Parathyroid adenoma (tissue), 2 donors: ENCODE results near the gene PTPRD.

Source experiments
- H2AFZ ChIP-seq: fragments of 300-600 bp; sonication (generic); one replicate; pipeline ENCODE4 v1.7.0; 2017; ENCODE audit warnings: antibody characterized with exemption, mild to moderate bottlenecking
- H3K27ac ChIP-seq: fragments of 300-600 bp; sonication (generic); one replicate; pipeline ENCODE4 v1.7.0; 2017
- H3K27me3 ChIP-seq: fragments of 300-600 bp; sonication (generic); one replicate; pipeline ENCODE4 v1.7.0; 2017; ENCODE audit warnings: low read length; ENCODE audit not compliant: control insufficient read depth, insufficient read depth
- H3K36me3 ChIP-seq: fragments of 300-600 bp; sonication (generic); one replicate; pipeline ENCODE4 v1.7.0; 2017; ENCODE audit warnings: low read length; ENCODE audit not compliant: control insufficient read depth, insufficient read depth
- H3K4me1 ChIP-seq: fragments of 300-600 bp; sonication (generic); one replicate; pipeline ENCODE4 v1.7.0; 2017; ENCODE audit warnings: control low read depth
- H3K4me2 ChIP-seq: fragments of 300-600 bp; sonication (generic); one replicate; pipeline ENCODE4 v1.7.0; 2017; ENCODE audit warnings: low read length
- H3K4me3 ChIP-seq: fragments of 300-600 bp; sonication (generic); one replicate; pipeline ENCODE4 v1.7.0; 2017; ENCODE audit warnings: low read depth, low read length
- H3K79me2 ChIP-seq: fragments of 300-600 bp; sonication (generic); one replicate; pipeline ENCODE4 v1.7.0; 2017; ENCODE audit warnings: control low read depth
- H3K9ac ChIP-seq: fragments of 300-600 bp; sonication (generic); one replicate; pipeline ENCODE4 v1.7.0; 2017; ENCODE audit warnings: mild to moderate bottlenecking
- H3K9me3 ChIP-seq: fragments of 300-600 bp; sonication (generic); one replicate; pipeline ENCODE4 v1.7.0; 2017; ENCODE audit warnings: low read length; ENCODE audit not compliant: control insufficient read depth
- TF ChIP-seq, protein P1 (sequence below): fragments of 300-600 bp; sonication (generic); IDR thresholded peaks from one replicate; pipeline ENCODE4 v1.7.0; 2017; ENCODE audit warnings: antibody characterized with exemption, mild to moderate bottlenecking
- donor health status: primary hyperparathyroidism.

PTPRD gene

DNA sequence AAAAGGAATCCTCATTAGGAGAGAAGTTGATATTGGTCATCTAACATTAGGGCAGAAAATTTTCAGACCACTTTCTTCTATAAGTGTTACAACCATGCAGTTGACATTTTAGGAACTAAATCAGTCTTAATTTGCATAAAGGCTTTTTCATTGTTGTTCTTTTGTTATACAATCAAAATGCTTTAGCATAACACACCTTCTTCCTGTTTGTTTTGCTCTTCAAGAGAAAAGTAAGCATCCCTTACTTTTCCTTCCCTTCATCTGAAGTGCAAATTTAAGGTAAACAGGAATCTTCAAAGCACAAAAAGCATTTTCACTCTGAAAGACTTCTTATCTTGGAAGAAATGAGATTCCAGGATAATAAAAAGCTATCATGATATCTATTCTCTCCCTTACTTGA is 273.6 kb downstream of the PTPRD start:
- TF ChIP-seq, protein P1, sequence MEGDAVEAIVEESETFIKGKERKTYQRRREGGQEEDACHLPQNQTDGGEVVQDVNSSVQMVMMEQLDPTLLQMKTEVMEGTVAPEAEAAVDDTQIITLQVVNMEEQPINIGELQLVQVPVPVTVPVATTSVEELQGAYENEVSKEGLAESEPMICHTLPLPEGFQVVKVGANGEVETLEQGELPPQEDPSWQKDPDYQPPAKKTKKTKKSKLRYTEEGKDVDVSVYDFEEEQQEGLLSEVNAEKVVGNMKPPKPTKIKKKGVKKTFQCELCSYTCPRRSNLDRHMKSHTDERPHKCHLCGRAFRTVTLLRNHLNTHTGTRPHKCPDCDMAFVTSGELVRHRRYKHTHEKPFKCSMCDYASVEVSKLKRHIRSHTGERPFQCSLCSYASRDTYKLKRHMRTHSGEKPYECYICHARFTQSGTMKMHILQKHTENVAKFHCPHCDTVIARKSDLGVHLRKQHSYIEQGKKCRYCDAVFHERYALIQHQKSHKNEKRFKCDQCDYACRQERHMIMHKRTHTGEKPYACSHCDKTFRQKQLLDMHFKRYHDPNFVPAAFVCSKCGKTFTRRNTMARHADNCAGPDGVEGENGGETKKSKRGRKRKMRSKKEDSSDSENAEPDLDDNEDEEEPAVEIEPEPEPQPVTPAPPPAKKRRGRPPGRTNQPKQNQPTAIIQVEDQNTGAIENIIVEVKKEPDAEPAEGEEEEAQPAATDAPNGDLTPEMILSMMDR: no peak
- no peak overlapping the region for H3K27ac ChIP-seq
- no peaks in the 10 kb centered on the region for H3K4me1 ChIP-seq
- H3K9ac ChIP-seq: no peak overlapping the region
- H2AFZ ChIP-seq: no peak overlapping the region
- no peaks in the 10 kb centered on the region for H3K79me2 ChIP-seq
- H3K27me3 ChIP-seq: no peaks in the 10 kb centered on the region
- no peak overlapping the region for H3K4me2 ChIP-seq
- H3K9me3 ChIP-seq: no peaks in the 10 kb centered on the region
- no peaks in the 10 kb centered on the region for H3K36me3 ChIP-seq
- no peak overlapping the region for H3K4me3 ChIP-seq

DNA sequence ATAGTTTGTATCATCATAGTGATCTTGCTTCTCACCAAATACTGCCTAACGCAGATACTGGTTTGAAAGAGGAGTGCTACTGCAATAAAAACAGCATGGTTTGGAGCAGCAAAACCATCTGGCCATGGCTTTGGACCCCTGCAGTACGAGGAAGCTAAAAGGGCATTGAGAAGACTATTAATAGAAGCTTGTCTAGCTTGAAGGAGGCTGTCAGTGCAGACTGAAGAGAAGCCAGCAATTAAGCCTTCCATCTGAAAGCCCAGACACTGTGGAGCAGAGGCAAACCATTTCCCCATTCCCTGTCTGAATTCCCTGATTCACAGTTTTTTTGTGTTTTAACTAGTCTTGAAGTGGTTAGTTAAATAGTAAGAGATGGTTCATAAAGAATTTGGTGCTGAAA is 281.6 kb downstream of the PTPRD start:
- H3K27ac ChIP-seq: no peak overlapping the region
- H3K4me3 ChIP-seq: no peak overlapping the region
- H2AFZ ChIP-seq: no peak overlapping the region
- TF ChIP-seq, protein P1: no peak
- H3K36me3 ChIP-seq: no peaks in the 10 kb centered on the region
- H3K4me2 ChIP-seq: no peak overlapping the region
- no peak overlapping the region for H3K9ac ChIP-seq
- H3K27me3 ChIP-seq: no peaks in the 10 kb centered on the region
- no peaks in the 10 kb centered on the region for H3K9me3 ChIP-seq
- no peaks in the 10 kb centered on the region for H3K79me2 ChIP-seq
- H3K4me1 ChIP-seq: no peaks in the 10 kb centered on the region

DNA sequence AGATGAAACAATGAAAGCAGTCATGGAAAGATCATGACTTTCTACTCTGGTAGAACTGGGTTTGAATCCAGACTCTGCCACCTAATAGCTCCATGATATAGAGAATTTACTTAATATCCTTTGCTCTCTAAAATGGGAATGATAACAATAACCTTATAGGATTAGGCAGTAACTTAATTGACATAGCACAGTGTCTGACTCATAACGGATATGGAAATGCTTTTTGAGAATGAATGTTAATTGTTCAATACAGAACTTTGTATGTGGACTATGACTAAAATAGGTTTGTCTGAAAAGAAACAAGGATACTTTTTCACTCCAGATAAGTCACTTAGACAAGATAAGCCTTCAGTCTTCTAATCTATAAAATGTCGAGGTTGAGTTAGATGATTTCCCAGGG is 330.7 kb downstream of the PTPRD start:
- no peaks in the 10 kb centered on the region for H3K79me2 ChIP-seq
- H2AFZ ChIP-seq: no peak overlapping the region
- no peak overlapping the region for H3K4me3 ChIP-seq
- no peaks in the 10 kb centered on the region for H3K36me3 ChIP-seq
- H3K27ac ChIP-seq: no peak overlapping the region
- no peak overlapping the region for H3K4me2 ChIP-seq
- TF ChIP-seq, protein P1: no peak
- H3K4me1 ChIP-seq: no peaks in the 10 kb centered on the region
- no peaks in the 10 kb centered on the region for H3K27me3 ChIP-seq
- H3K9ac ChIP-seq: no peak overlapping the region
- H3K9me3 ChIP-seq: no peaks in the 10 kb centered on the region

DNA sequence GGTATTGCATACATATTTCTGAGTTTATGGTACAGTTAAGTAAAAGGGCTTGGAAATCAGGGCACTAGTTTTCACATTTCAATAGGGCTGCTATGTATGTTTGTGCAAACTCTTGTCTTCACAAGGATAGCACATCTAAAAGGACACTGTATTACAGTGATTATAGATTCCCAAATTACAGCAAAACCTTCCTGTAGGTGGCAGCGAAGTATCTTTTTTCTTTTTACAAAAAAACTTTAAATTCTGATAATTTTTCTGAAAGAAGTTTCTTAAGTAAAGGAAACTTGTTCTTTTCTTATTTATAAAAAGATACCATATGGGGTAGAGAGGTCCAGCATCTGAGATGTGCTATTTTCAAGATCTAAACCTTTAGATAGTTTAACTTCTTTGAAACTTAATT is 337.8 kb downstream of the PTPRD start:
- H3K4me2 ChIP-seq: no peak overlapping the region
- H3K27me3 ChIP-seq: no peaks in the 10 kb centered on the region
- H3K79me2 ChIP-seq: no peaks in the 10 kb centered on the region
- no peak overlapping the region for H3K9ac ChIP-seq
- no peak overlapping the region for H3K4me3 ChIP-seq
- H3K27ac ChIP-seq: no peak overlapping the region
- H3K4me1 ChIP-seq: no peaks in the 10 kb centered on the region
- H2AFZ ChIP-seq: no peak overlapping the region
- no peaks in the 10 kb centered on the region for H3K36me3 ChIP-seq
- no peaks in the 10 kb centered on the region for H3K9me3 ChIP-seq
- TF ChIP-seq, protein P1: no peak

DNA sequence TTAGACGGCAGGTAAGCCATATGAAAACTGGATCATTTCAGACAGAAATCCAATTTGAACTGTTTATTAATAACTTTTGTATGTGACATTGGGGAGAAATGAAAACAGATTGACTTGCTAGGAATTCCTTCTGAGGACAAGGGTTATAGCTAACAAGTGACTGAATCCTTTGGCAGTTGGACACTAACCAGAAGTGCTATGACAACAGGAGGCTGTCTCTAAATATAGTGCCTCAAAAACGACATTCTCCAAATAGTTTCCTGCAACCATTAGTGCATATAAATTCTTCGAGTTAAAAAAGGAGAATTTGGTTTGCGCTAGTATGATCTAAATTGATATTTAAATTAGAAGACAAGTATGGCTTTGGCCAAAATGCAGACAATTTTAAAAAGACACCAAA is 338.6 kb downstream of the PTPRD start:
- no peak overlapping the region for H3K4me2 ChIP-seq
- H3K9me3 ChIP-seq: no peaks in the 10 kb centered on the region
- no peaks in the 10 kb centered on the region for H3K36me3 ChIP-seq
- no peaks in the 10 kb centered on the region for H3K4me1 ChIP-seq
- H3K27ac ChIP-seq: no peak overlapping the region
- no peak overlapping the region for H3K4me3 ChIP-seq
- H3K27me3 ChIP-seq: no peaks in the 10 kb centered on the region
- TF ChIP-seq, protein P1: no peak
- H3K79me2 ChIP-seq: no peaks in the 10 kb centered on the region
- no peak overlapping the region for H3K9ac ChIP-seq
- H2AFZ ChIP-seq: no peak overlapping the region
